HEK293 (cell line): Measurements from ENCODE around the gene ARMC12.

Experiments used
- GFI1B ChIP-seq: fragments of 450-650 bp; formaldehyde crosslinking; IDR thresholded peaks from 2 replicates; pipeline ENCODE4 v1.5.1; 2016; ENCODE audit warnings: missing biosample characterization, missing genetic modification characterization
- IKZF3 ChIP-seq: fragments of 450-650 bp; IDR thresholded peaks from 2 replicates; pipeline ENCODE4 v1.5.0; 2018; ENCODE audit warnings: missing biosample characterization, mild to moderate bottlenecking, missing genetic modification characterization, moderate library complexity
- OSR2 ChIP-seq: fragments of 450-650 bp; formaldehyde crosslinking; IDR thresholded peaks from 2 replicates; pipeline ENCODE4 v1.5.1; 2016; ENCODE audit warnings: missing biosample characterization, missing genetic modification characterization
- REPIN1 ChIP-seq: fragments of 450-650 bp; formaldehyde crosslinking; IDR thresholded peaks from 2 replicates; pipeline ENCODE4 v1.5.1; 2017; ENCODE audit warnings: missing biosample characterization, missing genetic modification characterization, low read depth
- TCF7L2 ChIP-seq: IDR thresholded peaks from 2 replicates; pipeline ENCODE4 v1.6.1; 2011; ENCODE audit warnings: low read depth, mild to moderate bottlenecking, inconsistent platforms, low read length, moderate library complexity, borderline replicate concordance
- ZFP37 ChIP-seq: fragments of 450-650 bp; formaldehyde crosslinking; IDR thresholded peaks from 2 replicates; pipeline ENCODE4 v1.5.1; 2016; ENCODE audit warnings: missing biosample characterization, missing genetic modification characterization
- ZFP69B ChIP-seq: fragments of 450-650 bp; formaldehyde crosslinking; IDR thresholded peaks from 2 replicates; pipeline ENCODE4 v1.5.1; 2016; ENCODE audit warnings: missing biosample characterization, missing genetic modification characterization
- ZNF155 ChIP-seq: fragments of 450-650 bp; formaldehyde crosslinking; IDR thresholded peaks from 2 replicates; pipeline ENCODE4 v1.5.1; 2016; ENCODE audit warnings: missing biosample characterization, missing genetic modification characterization
- ZNF157 ChIP-seq: fragments of 450-650 bp; formaldehyde crosslinking; IDR thresholded peaks from 2 replicates; pipeline ENCODE4 v1.5.1; 2016; ENCODE audit warnings: missing biosample characterization, missing genetic modification characterization
- ZNF175 ChIP-seq: fragments of 450-650 bp; formaldehyde crosslinking; IDR thresholded peaks from 2 replicates; pipeline ENCODE4 v1.5.1; 2016; ENCODE audit warnings: missing biosample characterization, missing genetic modification characterization
- ZNF2 ChIP-seq: fragments of 450-650 bp; formaldehyde crosslinking; IDR thresholded peaks from 2 replicates; pipeline ENCODE4 v1.5.1; 2016; ENCODE audit warnings: missing biosample characterization, missing genetic modification characterization
- ZNF211 ChIP-seq: fragments of 450-650 bp; formaldehyde crosslinking; IDR thresholded peaks from 2 replicates; pipeline ENCODE4 v1.5.1; 2016; ENCODE audit warnings: low read depth, missing biosample characterization, missing genetic modification characterization
- ZNF274 ChIP-seq, 2 experiments: fragments of 200-500 bp in 1 of 2; fragments of 450-650 bp in 1 of 2; sonication (Bioruptor generic) in 1 of 2; formaldehyde crosslinking in 1 of 2; IDR thresholded peaks; 2 replicates each; pipeline versions ENCODE4 v1.5.1 to v1.6.1; 2014 to 2016; ENCODE audit warnings: borderline replicate concordance in 1 of 2, inconsistent platforms in 1 of 2, low read length in 1 of 2, missing biosample characterization in 1 of 2, missing genetic modification characterization in 1 of 2
- ZNF302 ChIP-seq: fragments of 450-650 bp; formaldehyde crosslinking; IDR thresholded peaks from 2 replicates; pipeline ENCODE4 v1.5.1; 2016; ENCODE audit warnings: missing biosample characterization, missing genetic modification characterization, low read depth
- ZNF37A ChIP-seq: fragments of 450-650 bp; IDR thresholded peaks from 2 replicates; pipeline ENCODE4 v1.5.1; 2018; ENCODE audit warnings: missing biosample characterization, missing genetic modification characterization
- ZNF426 ChIP-seq: fragments of 450-650 bp; formaldehyde crosslinking; IDR thresholded peaks from 2 replicates; pipeline ENCODE4 v1.5.1; 2017; ENCODE audit warnings: missing biosample characterization, missing genetic modification characterization, mild to moderate bottlenecking, inconsistent platforms, moderate library complexity
- ZNF549 ChIP-seq: fragments of 450-650 bp; IDR thresholded peaks from 2 replicates; pipeline ENCODE4 v1.5.1; 2018; ENCODE audit warnings: missing biosample characterization, missing genetic modification characterization, mild to moderate bottlenecking, inconsistent platforms, moderate library complexity
- ZNF658 ChIP-seq: fragments of 450-650 bp; formaldehyde crosslinking; IDR thresholded peaks from 2 replicates; pipeline ENCODE4; 2016; ENCODE audit warnings: missing biosample characterization, missing genetic modification characterization
- ZNF747 ChIP-seq: fragments of 450-650 bp; formaldehyde crosslinking; IDR thresholded peaks from 2 replicates; pipeline ENCODE4 v1.5.1; 2016; ENCODE audit warnings: missing biosample characterization, missing genetic modification characterization
- ZNF777 ChIP-seq: fragments of 450-650 bp; formaldehyde crosslinking; IDR thresholded peaks from 2 replicates; pipeline ENCODE4 v1.5.1; 2017; ENCODE audit warnings: missing biosample characterization, missing genetic modification characterization, borderline replicate concordance
- ZNF837 ChIP-seq: fragments of 450-650 bp; formaldehyde crosslinking; IDR thresholded peaks from 2 replicates; pipeline ENCODE4 v1.5.1; 2016; ENCODE audit warnings: missing biosample characterization, missing genetic modification characterization
- TF ChIP-seq, protein P1 (sequence below): fragments of 450-650 bp; formaldehyde crosslinking; IDR thresholded peaks from 2 replicates; pipeline ENCODE4 v1.5.1; 2016; ENCODE audit warnings: missing biosample characterization, missing genetic modification characterization
- TF ChIP-seq, protein P2 (sequence below): fragments of 450-650 bp; formaldehyde crosslinking; IDR thresholded peaks from 2 replicates; pipeline ENCODE4 v1.5.1; 2016; ENCODE audit warnings: missing biosample characterization, missing genetic modification characterization
- TF ChIP-seq, protein P3 (sequence below): fragments of 450-650 bp; formaldehyde crosslinking; IDR thresholded peaks from 2 replicates; pipeline ENCODE4 v1.5.1; 2016; ENCODE audit warnings: missing biosample characterization, missing genetic modification characterization
- TF ChIP-seq, protein P4 (sequence below): fragments of 450-650 bp; formaldehyde crosslinking; IDR thresholded peaks from 2 replicates; pipeline ENCODE4 v1.5.1; 2016; ENCODE audit warnings: missing biosample characterization, missing genetic modification characterization, borderline replicate concordance

Gene ARMC12

DNA sequence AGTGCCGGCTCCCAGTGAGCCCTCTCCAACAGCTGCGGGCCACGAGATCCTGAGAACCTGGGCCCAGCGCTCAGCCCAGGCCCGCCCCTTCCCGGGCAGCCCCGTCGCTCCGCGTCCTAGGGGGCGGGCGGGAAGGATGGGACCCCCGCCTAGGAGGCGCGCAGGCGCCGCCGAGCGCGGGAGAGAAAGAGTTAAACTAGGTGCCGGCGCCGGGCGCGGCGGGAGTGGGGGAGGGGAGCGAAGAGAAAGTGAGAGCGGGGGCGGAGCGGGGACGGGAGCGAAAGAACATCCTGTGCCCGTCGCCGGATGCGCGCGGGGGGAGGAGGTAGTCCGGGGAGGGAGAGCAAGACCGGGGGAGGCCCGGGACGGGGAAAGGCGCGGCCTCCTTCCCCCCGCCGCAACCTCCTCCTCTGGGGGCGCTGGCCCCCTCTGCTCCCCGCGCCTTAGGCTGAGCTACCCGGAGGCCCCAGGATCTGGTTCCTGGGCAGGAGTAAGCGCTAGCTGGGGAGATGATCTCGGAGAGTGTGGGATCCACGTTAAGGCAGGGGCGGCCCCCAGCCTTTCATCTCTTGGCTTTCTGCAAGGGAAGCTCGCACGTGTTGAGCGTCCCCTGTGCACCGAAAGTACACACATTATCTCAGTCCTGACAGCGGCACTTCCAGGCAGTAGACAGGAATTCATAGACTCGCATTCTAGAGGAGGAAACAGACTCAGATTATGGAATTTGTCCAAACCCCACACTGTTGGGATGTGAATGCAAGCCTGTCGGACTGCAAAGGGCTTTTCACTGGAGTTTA, 4.9 kb upstream of the ARMC12 start (continued):
- TF ChIP-seq, protein P1, sequence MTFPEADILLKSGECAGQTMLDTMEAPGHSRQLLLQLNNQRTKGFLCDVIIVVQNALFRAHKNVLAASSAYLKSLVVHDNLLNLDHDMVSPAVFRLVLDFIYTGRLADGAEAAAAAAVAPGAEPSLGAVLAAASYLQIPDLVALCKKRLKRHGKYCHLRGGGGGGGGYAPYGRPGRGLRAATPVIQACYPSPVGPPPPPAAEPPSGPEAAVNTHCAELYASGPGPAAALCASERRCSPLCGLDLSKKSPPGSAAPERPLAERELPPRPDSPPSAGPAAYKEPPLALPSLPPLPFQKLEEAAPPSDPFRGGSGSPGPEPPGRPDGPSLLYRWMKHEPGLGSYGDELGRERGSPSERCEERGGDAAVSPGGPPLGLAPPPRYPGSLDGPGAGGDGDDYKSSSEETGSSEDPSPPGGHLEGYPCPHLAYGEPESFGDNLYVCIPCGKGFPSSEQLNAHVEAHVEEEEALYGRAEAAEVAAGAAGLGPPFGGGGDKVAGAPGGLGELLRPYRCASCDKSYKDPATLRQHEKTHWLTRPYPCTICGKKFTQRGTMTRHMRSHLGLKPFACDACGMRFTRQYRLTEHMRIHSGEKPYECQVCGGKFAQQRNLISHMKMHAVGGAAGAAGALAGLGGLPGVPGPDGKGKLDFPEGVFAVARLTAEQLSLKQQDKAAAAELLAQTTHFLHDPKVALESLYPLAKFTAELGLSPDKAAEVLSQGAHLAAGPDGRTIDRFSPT (tag by site-specific recombination) = peak; percentile 96
- TF ChIP-seq TCF7L2 = peak; percentile 94
- no peak for TF ChIP-seq ZNF549 (tag by site-specific recombination)
- TF ChIP-seq ZNF155 (tag by site-specific recombination) = no peak
- no peak for TF ChIP-seq ZNF302 (tag by site-specific recombination)
- TF ChIP-seq, protein P2, sequence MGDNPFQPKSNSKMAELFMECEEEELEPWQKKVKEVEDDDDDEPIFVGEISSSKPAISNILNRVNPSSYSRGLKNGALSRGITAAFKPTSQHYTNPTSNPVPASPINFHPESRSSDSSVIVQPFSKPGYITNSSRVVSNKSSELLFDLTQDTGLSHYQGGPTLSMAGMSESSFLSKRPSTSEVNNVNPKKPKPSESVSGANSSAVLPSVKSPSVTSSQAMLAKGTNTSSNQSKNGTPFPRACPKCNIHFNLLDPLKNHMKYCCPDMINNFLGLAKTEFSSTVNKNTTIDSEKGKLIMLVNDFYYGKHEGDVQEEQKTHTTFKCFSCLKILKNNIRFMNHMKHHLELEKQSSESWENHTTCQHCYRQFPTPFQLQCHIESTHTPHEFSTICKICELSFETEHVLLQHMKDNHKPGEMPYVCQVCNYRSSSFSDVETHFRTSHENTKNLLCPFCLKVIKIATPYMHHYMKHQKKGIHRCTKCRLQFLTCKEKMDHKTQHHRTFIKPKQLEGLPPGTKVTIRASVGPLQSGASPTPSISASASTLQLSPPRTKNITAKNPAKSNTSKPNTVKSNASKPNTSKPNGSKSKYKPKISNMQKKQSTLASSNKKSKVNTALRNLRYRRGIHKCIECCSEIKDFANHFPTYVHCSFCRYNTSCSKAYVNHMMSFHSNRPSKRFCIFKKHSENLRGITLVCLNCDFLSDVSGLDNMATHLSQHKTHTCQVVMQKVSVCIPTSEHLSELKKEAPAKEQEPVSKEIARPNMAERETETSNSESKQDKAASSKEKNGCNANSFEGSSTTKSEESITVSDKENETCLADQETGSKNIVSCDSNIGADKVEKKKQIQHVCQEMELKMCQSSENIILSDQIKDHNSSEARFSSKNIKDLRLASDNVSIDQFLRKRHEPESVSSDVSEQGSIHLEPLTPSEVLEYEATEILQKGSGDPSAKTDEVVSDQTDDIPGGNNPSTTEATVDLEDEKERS (tag by site-specific recombination) = no peak
- TF ChIP-seq ZNF2 = peak; percentile 78; the same call in 1 of the 2 replicates
- TF ChIP-seq ZFP69B (tag by site-specific recombination) = no peak; the same call in 1 of the 2 replicates
- TF ChIP-seq ZNF37A (tag by site-specific recombination) = no peak
- TF ChIP-seq ZNF658 (tag by site-specific recombination) = no peak
- no peak for TF ChIP-seq GFI1B
- TF ChIP-seq, protein P3, sequence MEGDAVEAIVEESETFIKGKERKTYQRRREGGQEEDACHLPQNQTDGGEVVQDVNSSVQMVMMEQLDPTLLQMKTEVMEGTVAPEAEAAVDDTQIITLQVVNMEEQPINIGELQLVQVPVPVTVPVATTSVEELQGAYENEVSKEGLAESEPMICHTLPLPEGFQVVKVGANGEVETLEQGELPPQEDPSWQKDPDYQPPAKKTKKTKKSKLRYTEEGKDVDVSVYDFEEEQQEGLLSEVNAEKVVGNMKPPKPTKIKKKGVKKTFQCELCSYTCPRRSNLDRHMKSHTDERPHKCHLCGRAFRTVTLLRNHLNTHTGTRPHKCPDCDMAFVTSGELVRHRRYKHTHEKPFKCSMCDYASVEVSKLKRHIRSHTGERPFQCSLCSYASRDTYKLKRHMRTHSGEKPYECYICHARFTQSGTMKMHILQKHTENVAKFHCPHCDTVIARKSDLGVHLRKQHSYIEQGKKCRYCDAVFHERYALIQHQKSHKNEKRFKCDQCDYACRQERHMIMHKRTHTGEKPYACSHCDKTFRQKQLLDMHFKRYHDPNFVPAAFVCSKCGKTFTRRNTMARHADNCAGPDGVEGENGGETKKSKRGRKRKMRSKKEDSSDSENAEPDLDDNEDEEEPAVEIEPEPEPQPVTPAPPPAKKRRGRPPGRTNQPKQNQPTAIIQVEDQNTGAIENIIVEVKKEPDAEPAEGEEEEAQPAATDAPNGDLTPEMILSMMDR (tag by site-specific recombination) = peak; percentile 88
- TF ChIP-seq ZNF426 (tag by site-specific recombination) = no peak
- peak; percentile 89 for TF ChIP-seq ZFP37 (tag by site-specific recombination)
- no peak for TF ChIP-seq REPIN1 (tag by site-specific recombination)
- no peak for TF ChIP-seq ZNF157
- TF ChIP-seq, protein P4, sequence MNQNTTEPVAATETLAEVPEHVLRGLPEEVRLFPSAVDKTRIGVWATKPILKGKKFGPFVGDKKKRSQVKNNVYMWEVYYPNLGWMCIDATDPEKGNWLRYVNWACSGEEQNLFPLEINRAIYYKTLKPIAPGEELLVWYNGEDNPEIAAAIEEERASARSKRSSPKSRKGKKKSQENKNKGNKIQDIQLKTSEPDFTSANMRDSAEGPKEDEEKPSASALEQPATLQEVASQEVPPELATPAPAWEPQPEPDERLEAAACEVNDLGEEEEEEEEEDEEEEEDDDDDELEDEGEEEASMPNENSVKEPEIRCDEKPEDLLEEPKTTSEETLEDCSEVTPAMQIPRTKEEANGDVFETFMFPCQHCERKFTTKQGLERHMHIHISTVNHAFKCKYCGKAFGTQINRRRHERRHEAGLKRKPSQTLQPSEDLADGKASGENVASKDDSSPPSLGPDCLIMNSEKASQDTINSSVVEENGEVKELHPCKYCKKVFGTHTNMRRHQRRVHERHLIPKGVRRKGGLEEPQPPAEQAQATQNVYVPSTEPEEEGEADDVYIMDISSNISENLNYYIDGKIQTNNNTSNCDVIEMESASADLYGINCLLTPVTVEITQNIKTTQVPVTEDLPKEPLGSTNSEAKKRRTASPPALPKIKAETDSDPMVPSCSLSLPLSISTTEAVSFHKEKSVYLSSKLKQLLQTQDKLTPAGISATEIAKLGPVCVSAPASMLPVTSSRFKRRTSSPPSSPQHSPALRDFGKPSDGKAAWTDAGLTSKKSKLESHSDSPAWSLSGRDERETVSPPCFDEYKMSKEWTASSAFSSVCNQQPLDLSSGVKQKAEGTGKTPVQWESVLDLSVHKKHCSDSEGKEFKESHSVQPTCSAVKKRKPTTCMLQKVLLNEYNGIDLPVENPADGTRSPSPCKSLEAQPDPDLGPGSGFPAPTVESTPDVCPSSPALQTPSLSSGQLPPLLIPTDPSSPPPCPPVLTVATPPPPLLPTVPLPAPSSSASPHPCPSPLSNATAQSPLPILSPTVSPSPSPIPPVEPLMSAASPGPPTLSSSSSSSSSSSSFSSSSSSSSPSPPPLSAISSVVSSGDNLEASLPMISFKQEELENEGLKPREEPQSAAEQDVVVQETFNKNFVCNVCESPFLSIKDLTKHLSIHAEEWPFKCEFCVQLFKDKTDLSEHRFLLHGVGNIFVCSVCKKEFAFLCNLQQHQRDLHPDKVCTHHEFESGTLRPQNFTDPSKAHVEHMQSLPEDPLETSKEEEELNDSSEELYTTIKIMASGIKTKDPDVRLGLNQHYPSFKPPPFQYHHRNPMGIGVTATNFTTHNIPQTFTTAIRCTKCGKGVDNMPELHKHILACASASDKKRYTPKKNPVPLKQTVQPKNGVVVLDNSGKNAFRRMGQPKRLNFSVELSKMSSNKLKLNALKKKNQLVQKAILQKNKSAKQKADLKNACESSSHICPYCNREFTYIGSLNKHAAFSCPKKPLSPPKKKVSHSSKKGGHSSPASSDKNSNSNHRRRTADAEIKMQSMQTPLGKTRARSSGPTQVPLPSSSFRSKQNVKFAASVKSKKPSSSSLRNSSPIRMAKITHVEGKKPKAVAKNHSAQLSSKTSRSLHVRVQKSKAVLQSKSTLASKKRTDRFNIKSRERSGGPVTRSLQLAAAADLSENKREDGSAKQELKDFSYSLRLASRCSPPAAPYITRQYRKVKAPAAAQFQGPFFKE = peak; percentile 47; the same call in 1 of the 2 replicates
- TF ChIP-seq ZNF837 (tag by site-specific recombination) = peak; percentile 80; the same call in 1 of the 2 replicates
- no peak for TF ChIP-seq ZNF274 (IDR thresholded peaks at IDR 0.05; ENCODE audit: low read length)
- TF ChIP-seq ZNF274 (tag by site-specific recombination; IDR thresholded peaks at IDR 0.05; ENCODE audit: borderline replicate concordance) = no peak
- TF ChIP-seq IKZF3 = peak; percentile 67
- no peak for TF ChIP-seq ZNF211 (tag by site-specific recombination)
- peak; percentile 64 for TF ChIP-seq OSR2 (tag by site-specific recombination)
- TF ChIP-seq ZNF777 (tag by site-specific recombination) = no peak; the same call in 1 of the 2 replicates
- TF ChIP-seq ZNF175 (tag by site-specific recombination) = no peak
- no peak for TF ChIP-seq ZNF747 (tag by site-specific recombination)
